ENCODE data around the gene MOCOS. TPM values are rescaled to one million over a fixed set of nuclear protein-coding genes. Genes with fewer than 3 reads are reported as not detected.
"Not testable (repeated sequence)": the region's sequence is repeated elsewhere in the genome, so short reads cannot be mapped to it uniquely, and the experiment has no call there.

The MOCOS gene
- total RNA-seq, 4 donors from 2014 or later: 0.46 to 2.8 (median 0.73) TPM

DNA sequence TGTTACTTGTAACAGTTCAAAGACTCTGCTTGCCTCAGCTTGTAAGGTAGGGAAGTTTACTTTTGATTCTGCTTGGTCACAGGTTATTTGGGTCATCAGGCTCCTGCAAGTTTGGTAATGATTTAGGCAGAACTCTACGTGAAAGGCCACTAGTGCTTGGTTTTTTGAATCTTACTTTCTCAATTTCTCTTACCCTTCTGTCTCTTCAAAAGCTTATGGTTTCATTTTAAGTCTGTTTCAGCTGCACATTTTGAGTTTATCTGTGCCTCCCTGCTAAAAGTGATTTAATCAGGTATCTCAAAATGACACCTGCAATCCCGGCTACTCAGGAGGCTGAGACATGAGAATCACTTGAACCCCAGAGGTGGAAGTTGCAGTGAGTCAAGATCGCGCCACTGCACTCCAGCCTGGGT lies 26.3 kb upstream of the MOCOS start:
- H3K4me3 ChIP-seq: no peak overlapping the region
- H3K27me3 ChIP-seq: no peaks in the 10 kb centered on the region
- no peaks in the 10 kb centered on the region for H3K4me1 ChIP-seq
- DNase-seq (no peak), ATAC-seq (no peak)
- no peaks in the 10 kb centered on the region for H3K9me3 ChIP-seq
- peaks cover 5 to 93% of the 10 kb centered on the region in 2 donors for H3K36me3 ChIP-seq
- intact Hi-C loops (cut with DNase I; ENCODE audit: low total_unique reads) (no loop called here), in situ Hi-C loops (cut with MboI; ENCODE audit: low sequenced_read_pairs in 4 of 4) (no loop called here)
- H3K27ac ChIP-seq: no peak overlapping the region
- TF ChIP-seq, protein P1, sequence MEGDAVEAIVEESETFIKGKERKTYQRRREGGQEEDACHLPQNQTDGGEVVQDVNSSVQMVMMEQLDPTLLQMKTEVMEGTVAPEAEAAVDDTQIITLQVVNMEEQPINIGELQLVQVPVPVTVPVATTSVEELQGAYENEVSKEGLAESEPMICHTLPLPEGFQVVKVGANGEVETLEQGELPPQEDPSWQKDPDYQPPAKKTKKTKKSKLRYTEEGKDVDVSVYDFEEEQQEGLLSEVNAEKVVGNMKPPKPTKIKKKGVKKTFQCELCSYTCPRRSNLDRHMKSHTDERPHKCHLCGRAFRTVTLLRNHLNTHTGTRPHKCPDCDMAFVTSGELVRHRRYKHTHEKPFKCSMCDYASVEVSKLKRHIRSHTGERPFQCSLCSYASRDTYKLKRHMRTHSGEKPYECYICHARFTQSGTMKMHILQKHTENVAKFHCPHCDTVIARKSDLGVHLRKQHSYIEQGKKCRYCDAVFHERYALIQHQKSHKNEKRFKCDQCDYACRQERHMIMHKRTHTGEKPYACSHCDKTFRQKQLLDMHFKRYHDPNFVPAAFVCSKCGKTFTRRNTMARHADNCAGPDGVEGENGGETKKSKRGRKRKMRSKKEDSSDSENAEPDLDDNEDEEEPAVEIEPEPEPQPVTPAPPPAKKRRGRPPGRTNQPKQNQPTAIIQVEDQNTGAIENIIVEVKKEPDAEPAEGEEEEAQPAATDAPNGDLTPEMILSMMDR (IDR thresholded peaks at IDR 0.05 in 4 of 5, conservative IDR thresholded peaks at IDR 0.05 in 1 of 5): no peak
- TF ChIP-seq POLR2A (IDR thresholded peaks at IDR 0.05): no peak

GRCh38 chr18:36162981-36163380 lies 24.3 kb upstream of the MOCOS start:
- Histone ChIP-seq H3K27ac (no peak overlapping the region), H3K4me3 (no peak overlapping the region), H3K4me1 (no peaks in the 10 kb centered on the region), H3K36me3 (peaks cover 2 to 90% of the 10 kb centered on the region in 2 donors), H3K9me3 (no peaks in the 10 kb centered on the region), H3K27me3 (no peaks in the 10 kb centered on the region)
- intact Hi-C loops (cut with DNase I; ENCODE audit: low total_unique reads) (no loop called here), in situ Hi-C loops (cut with MboI; ENCODE audit: low sequenced_read_pairs in 4 of 4) (no loop called here)
- ATAC-seq (no peak), DNase-seq (no peak)
- TF ChIP-seq, protein P1 (IDR thresholded peaks at IDR 0.05 in 4 of 5, conservative IDR thresholded peaks at IDR 0.05 in 1 of 5): no peak
- no peak for TF ChIP-seq POLR2A (IDR thresholded peaks at IDR 0.05)

- in situ Hi-C loops (cut with MboI; ENCODE audit: low sequenced_read_pairs in 4 of 4) (no loop called here), intact Hi-C loops (cut with DNase I; ENCODE audit: low total_unique reads) (no loop called here)
- Histone ChIP-seq H3K27ac (no peak overlapping the region), H3K9me3 (no peaks in the 10 kb centered on the region), H3K27me3 (no peaks in the 10 kb centered on the region), H3K36me3 (peaks cover 7 to 86% of the 10 kb centered on the region in 2 donors), H3K4me1 (no peaks in the 10 kb centered on the region), H3K4me3 (no peak overlapping the region)
- TF ChIP-seq, protein P1 (IDR thresholded peaks at IDR 0.05 in 4 of 5, conservative IDR thresholded peaks at IDR 0.05 in 1 of 5): no peak
- no peak for TF ChIP-seq POLR2A (IDR thresholded peaks at IDR 0.05)
- ATAC-seq (no peak), DNase-seq (no peak)
Observed at GRCh38 chr18:36167692-36168218, 19.5 kb upstream of the MOCOS start.

DNA sequence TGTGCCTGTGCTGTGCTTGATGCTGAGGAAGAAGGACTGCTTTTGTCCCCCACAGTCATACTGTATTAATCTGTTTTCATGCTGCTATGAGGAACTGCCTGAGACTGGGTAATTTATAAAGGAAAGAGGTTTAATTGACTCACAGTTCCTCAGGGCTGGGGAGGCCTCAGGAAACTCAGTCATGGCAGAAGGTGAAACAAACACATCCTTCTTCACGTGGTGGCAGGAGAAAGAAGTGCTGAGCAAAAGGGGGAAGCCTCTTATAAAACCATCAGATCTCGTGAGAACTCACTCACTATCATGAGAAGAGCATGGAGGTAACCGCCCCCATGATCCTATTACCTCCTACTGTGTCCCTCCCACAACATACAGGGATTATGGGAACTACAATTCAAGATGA lies 19.0 kb upstream of the MOCOS start:
- ATAC-seq; H3K4me1 ChIP-seq; DNase-seq; H3K9me3 ChIP-seq; in situ Hi-C loops (cut with MboI; ENCODE audit: low sequenced_read_pairs in 4 of 4); intact Hi-C loops (cut with DNase I; ENCODE audit: low total_unique reads); H3K27me3 ChIP-seq; H3K4me3 ChIP-seq; H3K27ac ChIP-seq: not testable (repeated sequence)
- H3K36me3 ChIP-seq: peaks cover 7 to 89% of the 10 kb centered on the region in 2 donors

GRCh38 chr18:36169938-36170337 lies 17.4 kb upstream of the MOCOS start:
- Histone ChIP-seq H3K4me3 (no peak overlapping the region), H3K4me1 (no peaks in the 10 kb centered on the region), H3K36me3 (peaks cover 7 to 90% of the 10 kb centered on the region in 2 donors), H3K9me3 (no peaks in the 10 kb centered on the region), H3K27me3 (no peaks in the 10 kb centered on the region), H3K27ac (no peak overlapping the region)
- no peak for TF ChIP-seq POLR2A (IDR thresholded peaks at IDR 0.05)
- TF ChIP-seq, protein P1 (IDR thresholded peaks at IDR 0.05 in 4 of 5, conservative IDR thresholded peaks at IDR 0.05 in 1 of 5): no peak
- no peak for DNase-seq
- no peak for ATAC-seq
- intact Hi-C loops (cut with DNase I; ENCODE audit: low total_unique reads) (no loop called here), in situ Hi-C loops (cut with MboI; ENCODE audit: low sequenced_read_pairs in 4 of 4) (no loop called here)
